Stimulated activated CD4-positive, alpha-beta T cell treated with anti-CD3 and anti-CD28 coated beads, Interleukin-4, amount 100 ng/mL, for 1 hour (primary cell): ENCODE data around the gene DUS2.
"Not testable (repeated sequence)": the region's sequence is repeated elsewhere in the genome, so short reads cannot be mapped to it uniquely, and the experiment has no call there.

ENCODE experiments used
- DNase-seq: peaks from one replicate; pipeline ENCODE4 v3.0.0-alpha.2; 2020

Gene DUS2

GRCh38 chr16:68078701-68079375 is 55.8 kb downstream of the DUS2 start:
- no peak for DNase-seq

GRCh38 chr16:68079376-68079625 is 56.2 kb downstream of the DUS2 start:
- DNase-seq: no peak

DNA sequence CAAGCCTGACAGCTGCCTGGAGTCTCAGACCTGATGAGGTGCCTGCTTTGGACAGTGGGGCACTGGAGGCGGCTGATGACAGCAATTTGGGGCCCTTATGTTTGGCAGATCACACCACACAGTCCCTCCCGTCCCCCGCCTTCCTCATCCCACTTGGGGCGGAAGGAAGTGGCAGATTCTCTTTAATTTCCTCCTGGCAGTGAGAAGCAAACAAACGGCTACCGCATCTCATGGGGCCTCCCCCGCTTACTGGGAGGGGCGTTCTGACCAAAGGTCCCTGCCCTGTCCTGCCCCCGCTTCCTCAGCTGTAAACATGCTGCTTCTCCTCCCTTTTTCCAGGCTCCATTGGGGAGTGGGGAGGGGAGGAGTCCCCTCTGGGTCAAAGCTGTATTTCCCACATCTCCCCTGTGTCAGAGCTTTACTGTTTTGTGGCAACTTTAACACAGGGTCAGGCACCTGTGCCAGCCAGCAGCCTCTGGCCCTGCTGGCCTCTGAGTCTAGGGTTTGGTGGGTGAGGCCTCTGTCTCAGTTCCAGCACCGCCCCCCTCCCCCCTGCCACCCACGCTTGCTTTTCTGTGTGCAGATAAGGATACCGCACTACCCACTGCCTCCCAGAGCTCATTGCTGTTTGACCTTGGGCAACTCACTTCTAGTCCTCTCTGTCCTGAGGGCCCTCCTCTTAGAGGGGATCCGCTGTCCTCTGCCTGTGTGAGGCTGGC is 56.7 kb downstream of the DUS2 start:
- DNase-seq: peak; percentile 65

DNA sequence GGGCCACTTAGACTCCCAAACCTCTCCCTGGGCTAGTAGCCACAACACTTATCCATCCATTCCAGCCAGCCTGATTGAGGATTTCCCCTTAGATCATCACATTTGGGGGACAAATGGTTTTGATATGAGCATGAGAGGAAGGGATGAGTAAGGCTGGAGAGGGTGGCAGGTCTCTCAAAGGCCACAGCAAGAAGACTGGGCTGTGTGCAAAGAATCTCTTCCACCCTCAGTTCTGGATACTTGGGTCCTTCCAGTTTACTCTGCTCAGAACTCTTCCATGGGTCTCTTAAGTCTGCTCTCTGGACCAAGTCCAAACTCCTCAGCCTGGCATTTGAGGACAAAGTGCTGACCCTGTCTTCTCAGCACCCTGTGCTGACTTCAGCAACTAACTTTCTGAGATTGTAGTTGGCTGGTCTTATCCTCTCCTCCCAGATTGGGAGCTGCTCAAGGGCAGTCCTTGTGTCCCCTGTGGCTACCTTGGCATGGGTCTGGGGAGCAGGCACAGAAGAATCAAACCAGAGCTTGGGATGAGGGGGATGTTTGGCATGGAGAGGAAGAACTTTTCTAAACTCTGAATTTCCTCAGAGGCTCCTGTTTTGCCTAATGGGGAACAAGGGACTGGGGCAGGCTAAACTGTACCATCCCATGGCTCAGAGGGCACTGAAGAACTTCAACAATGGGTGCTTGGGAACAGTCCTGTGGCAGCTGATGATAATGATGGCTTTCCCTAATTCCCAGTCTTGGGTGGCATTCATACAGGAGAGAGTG is 59.0 kb downstream of the DUS2 start:
- DNase-seq: no peak

- no peak for DNase-seq
Observed at GRCh38 chr16:68082629-68083238, 59.6 kb downstream of the DUS2 start.

DNA sequence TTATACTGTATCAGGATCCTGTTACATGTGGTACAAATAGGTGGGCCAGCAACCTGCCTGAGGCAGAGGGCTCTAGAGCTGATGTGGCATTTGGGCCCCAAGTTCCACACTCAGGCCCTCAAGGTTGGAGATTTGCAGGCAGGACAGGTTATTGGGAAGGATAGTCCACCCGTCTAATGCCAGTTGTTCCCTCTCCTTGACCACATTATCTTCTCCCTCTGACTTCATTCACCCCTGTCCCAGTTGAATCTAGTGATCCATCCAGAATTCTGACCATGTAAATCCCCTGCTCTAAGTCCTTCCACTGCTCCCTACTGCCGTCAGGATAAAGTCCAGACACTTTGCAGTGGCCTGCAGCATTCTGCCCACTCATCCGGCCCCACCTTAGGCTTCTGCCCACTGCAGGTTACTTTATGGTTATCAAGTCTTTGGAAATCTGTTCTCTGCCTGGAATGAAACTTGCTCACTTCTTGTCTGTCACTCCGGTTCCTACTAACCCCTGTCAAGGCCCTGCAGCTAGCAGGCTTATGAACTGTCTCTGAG is 60.2 kb downstream of the DUS2 start:
- no peak for DNase-seq

GRCh38 chr16:68083861-68084503 is 60.9 kb downstream of the DUS2 start:
- DNase-seq: no peak

GRCh38 chr16:68084504-68085258 is 61.6 kb downstream of the DUS2 start:
- peak; percentile 85 for DNase-seq

DNA sequence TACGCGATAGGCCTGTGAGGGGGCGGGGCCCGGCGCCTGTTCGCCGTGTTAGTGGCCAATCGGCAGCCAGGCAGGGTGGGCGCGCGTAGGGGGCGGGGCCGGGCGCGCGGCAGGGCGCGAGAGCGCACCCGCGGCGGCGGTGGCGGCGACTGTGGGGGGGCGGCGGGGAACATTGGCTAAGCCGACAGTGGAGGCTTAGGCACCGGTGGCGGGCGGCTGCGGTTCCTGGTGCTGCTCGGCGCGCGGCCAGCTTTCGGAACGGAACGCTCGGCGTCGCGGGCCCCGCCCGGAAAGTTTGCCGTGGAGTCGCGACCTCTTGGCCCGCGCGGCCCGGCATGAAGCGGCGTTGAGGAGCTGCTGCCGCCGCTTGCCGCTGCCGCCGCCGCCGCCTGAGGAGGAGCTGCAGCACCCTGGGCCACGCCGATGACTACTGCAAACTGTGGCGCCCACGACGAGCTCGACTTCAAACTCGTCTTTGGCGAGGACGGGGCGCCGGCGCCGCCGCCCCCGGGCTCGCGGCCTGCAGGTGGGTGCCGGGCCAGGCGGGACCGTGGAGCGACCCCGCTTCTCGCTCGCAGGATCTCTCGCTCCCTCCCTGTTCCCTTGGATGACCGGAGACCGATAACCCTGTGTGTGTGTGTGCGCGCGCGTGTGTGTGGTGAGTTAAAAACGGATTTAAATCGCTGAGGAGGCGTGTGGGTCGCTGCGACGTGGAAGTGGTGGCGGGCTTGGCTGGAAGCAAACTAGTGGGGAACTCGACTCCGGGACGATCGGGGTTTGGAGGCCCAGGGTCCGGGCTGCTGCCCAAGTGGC is 62.4 kb downstream of the DUS2 start, which contains the start of gene NFATC3:
Gene NFATC3, plus strand, starts transcription at position 112 of the 813 bp plus-strand sequence. Its CDS starts 312 bp downstream, at position 424.
- DNase-seq: peak; percentile 99

- DNase-seq: no peak
Observed at GRCh38 chr16:68086336-68086841, 63.3 kb downstream of the DUS2 start.

DNA sequence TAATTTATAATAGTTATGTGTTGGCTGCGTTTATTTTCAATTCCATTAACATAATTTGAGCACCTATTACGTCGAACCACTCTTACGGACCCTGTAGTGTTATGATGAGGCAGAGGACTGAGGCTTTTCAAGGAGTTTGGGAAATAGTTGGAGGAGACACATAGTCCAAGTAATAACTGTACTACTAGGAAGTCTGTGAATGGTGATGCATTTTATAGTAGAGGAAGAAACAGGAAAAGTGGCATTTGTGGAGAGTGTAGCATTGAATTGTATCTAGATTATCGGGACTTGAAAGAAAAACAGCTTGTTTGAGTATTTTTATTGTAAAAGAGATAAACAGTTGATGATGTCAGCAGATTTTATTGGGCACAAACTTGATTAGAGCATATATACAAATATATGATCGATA is 63.8 kb downstream of the DUS2 start:
- no peak for DNase-seq

DNA sequence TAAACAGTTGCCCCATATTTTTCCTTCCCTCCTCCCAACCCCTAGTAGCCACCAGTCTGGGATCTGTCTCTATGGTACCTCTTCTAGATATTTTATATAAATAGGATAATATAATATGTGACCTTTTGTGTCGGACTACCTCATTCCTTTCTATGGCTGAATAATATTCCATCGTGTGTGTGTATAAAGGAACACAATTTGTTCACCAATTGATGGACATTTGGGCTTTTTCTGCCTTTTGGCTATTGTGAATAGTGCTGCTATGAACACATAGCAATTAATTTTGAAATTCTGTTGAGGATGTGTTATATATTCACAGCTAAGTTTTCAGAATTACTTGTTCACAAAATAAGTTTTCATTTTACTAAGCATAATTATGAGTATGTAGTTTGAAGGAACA is 64.6 kb downstream of the DUS2 start:
- DNase-seq: no peak

GRCh38 chr16:68088130-68088972 is 65.3 kb downstream of the DUS2 start:
- no peak for DNase-seq

DNA sequence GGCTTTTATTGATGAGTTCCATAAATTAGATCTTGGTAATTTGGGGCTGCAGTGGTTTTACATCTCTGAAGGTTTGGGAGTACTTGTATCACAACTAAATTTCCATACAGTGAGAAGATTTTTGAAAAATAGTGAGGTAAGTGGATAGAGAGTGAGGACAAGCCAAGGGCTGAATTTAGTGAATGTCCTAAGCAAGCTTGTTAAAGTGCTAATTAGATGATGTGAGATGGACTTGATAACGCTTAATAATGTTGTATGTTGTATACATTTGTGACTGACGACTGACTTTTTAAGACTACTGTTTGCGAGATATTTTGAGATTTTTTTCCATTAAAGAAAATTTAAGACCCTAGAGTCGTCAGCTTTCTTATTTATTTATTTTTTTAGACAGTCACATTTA is 66.0 kb downstream of the DUS2 start:
- DNase-seq: no peak

DNA sequence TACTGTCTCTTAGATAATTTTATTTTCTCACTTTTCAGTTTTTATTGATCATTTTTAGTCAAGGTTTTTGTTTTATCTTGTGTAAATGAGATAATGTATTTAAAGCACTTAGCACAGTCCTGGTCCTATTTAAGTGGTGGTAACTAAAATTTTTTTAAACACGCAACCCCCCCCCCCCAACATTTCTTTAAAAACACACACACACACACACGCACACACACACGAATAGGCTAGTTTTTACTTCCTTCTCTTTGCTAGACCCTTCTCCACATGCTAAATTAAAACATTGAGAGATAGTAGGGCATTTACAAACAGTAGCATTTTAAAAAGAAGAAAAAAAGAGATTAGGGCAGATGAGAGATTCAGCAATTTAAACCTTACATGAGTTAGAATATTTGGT is 67.0 kb downstream of the DUS2 start:
- no peak for DNase-seq

GRCh38 chr16:68090533-68090932 is 67.4 kb downstream of the DUS2 start:
- no peak for DNase-seq

GRCh38 chr16:68091380-68092261 is 68.5 kb downstream of the DUS2 start:
- DNase-seq: no peak

DNA sequence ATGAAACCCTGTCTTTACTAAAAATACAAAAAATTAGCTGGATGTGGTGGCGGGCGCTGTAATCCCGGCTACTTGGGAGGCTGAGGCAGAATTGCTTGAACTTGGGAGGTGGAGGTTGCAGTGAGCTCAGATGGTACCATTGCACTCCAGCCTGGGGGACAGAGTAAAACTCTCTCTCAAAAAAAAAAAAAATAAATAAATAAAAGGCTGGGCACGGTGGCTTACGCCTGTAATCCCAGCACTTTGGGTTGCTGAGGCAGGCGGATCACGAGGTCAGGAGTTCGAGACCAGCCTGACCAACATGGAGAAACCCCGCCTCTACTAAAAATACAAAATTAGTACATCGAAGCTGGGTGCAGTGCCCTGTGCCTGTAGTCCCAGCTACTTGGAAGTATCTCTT is 69.2 kb downstream of the DUS2 start:
- DNase-seq: not testable (repeated sequence)
